Lung (tissue), 12 donors: ENCODE data around the gene GPX3. TPM values are rescaled to one million over a fixed set of nuclear protein-coding genes. Genes with fewer than 3 reads are reported as not detected.

Source experiments
- ATAC-seq: fragments of 200-7000 bp; cut with Tn5 transposase; one replicate; pipeline ENCODE4 v1.9.1; 2020; ENCODE audit warnings: moderate number of reproducible peaks; ENCODE audit not compliant: insufficient read depth, low FRiP score
- DNase-seq, 3 donors: peaks; one replicate each; pipeline ENCODE4 v3.0.0-alpha.2; 2013 to 2017
- H3K27ac ChIP-seq, 2 donors: one replicate each; pipeline ENCODE4 v1.5.1; 2013; ENCODE audit warnings: mild to moderate bottlenecking in 2 of 2, moderate library complexity in 2 of 2, control low read depth in 1 of 2, inconsistent platforms in 1 of 2, low read depth in 1 of 2, low read length in 1 of 2
- H3K27me3 ChIP-seq, 3 donors: one replicate each; pipeline ENCODE4 v1.5.1; 2013; ENCODE audit warnings: low read length in 2 of 3; ENCODE audit not compliant: control insufficient read depth in 3 of 3, insufficient read depth in 3 of 3
- H3K36me3 ChIP-seq, 4 donors: one replicate each; pipeline ENCODE4 v1.5.1; 2013; ENCODE audit warnings: low read length in 4 of 4, mild to moderate bottlenecking in 1 of 4, moderate library complexity in 1 of 4; ENCODE audit not compliant: control insufficient read depth in 4 of 4, insufficient read depth in 4 of 4
- H3K4me1 ChIP-seq, 5 donors: one replicate each; pipeline ENCODE4 v1.5.1; 2013; ENCODE audit warnings: low read length in 5 of 5, mild to moderate bottlenecking in 2 of 5, moderate library complexity in 1 of 5; ENCODE audit not compliant: control insufficient read depth in 5 of 5, insufficient read depth in 5 of 5
- H3K4me3 ChIP-seq: one replicate; pipeline ENCODE4 v1.5.1; 2013; ENCODE audit warnings: mild to moderate bottlenecking, control low read depth, moderate library complexity
- H3K9ac ChIP-seq, 2 donors: one replicate each; pipeline ENCODE4 v1.5.1; 2013; ENCODE audit warnings: low read length in 2 of 2, control low read depth in 1 of 2; ENCODE audit not compliant: insufficient read depth in 1 of 2
- H3K9me3 ChIP-seq, 4 donors: one replicate each; pipeline ENCODE4 v1.5.1; 2013; ENCODE audit warnings: low read length in 3 of 4, mild to moderate bottlenecking in 1 of 4, moderate library complexity in 1 of 4; ENCODE audit not compliant: control insufficient read depth in 4 of 4, insufficient read depth in 3 of 4
- CTCF ChIP-seq: IDR thresholded peaks from 2 replicates; pipeline ENCODE4 v1.5.1; 2012; ENCODE audit warnings: mild to moderate bottlenecking; ENCODE audit errors: control extremely low read depth, extremely low read depth
- WGBS, 2 donors: extraction: QIAGEN DNeasy Blood & Tissue Kit; methylation state at CpG; one replicate each; pipeline ENCODE4 v1.1.7; 2013; 5-methylcytosine and 5-hydroxymethylcytosine counted together
- polyA plus RNA-seq, 2 donors: library from polyadenylated mRNA; stranded (reverse); fragments of 200-250 nt; gene quantifications; one replicate each; pipeline ENCODE4 v1.2.1, GENCODE V29; 2013
- total RNA-seq, 2 donors: library from RNA; depleted of rRNA in 1 of 2; stranded (reverse); fragments of >200 nt in 1 of 2; gene quantifications; one replicate each; pipeline ENCODE4 v1.2.1, GENCODE V29; 2014 to 2021
- donor health status: control.
- donor health status: control.
- donor health status: Bipolar disorder and iron deficiency.
- donor health status: healthy.
- donor health status: DM: yes; HTN: yes; CAD: no.

Gene GPX3
- total and polyA plus RNA-seq, 4 donors = 99.0 to 1,457 (median 826) TPM

- Histone ChIP-seq H3K27ac (peak overlapping the region; percentile 90 to 95), H3K4me3 (peak overlapping the region; percentile 65), H3K27me3 (no peaks in the 10 kb centered on the region), H3K9ac (no peak overlapping the region), H3K9me3 (no peaks in the 10 kb centered on the region), H3K4me1 (peaks cover 0 to 25% (median 21%) of the 10 kb centered on the region in 5 donors), H3K36me3 (peaks cover 0 to 17% (median 3%) of the 10 kb centered on the region in 4 donors)
- ATAC-seq (no peak), DNase-seq (no peak)
- TF ChIP-seq CTCF = no peak
- 65 to 89% methylated on average over 6 of the region's 6 CpGs for whole genome bisulfite sequencing, 2 donors
These were observed 1.4 kb downstream of the GPX3 start for GRCh38 chr5:151021746-151022145.

GRCh38 chr5:151022511-151023018, 2.2 kb downstream of the GPX3 start:
- Histone ChIP-seq H3K4me1 (peaks cover 0 to 31% (median 19%) of the 10 kb centered on the region in 5 donors), H3K9ac (no peak overlapping the region), H3K27ac (peak overlapping the region; percentile 90 to 95), H3K9me3 (no peaks in the 10 kb centered on the region), H3K36me3 (peaks cover 0 to 25% (median 7%) of the 10 kb centered on the region in 4 donors), H3K4me3 (peak overlapping the region; percentile 52), H3K27me3 (no peaks in the 10 kb centered on the region)
- WGBS, 2 donors = 64 to 89% methylated on average over 7 of the region's 7 CpGs
- DNase-seq = no peak
- no peak for TF ChIP-seq CTCF
- no peak for ATAC-seq

GRCh38 chr5:151023047-151023615, 2.7 kb downstream of the GPX3 start:
- no peak for TF ChIP-seq CTCF
- 61 to 85% methylated on average over 5 of the region's 5 CpGs for WGBS, 2 donors
- H3K27ac ChIP-seq = peak overlapping the region; percentile 78 to 90
- peaks cover 0 to 32% (median 19%) of the 10 kb centered on the region in 5 donors for H3K4me1 ChIP-seq
- no peaks in the 10 kb centered on the region for H3K27me3 ChIP-seq
- no peak overlapping the region for H3K9ac ChIP-seq
- H3K36me3 ChIP-seq = peaks cover 0 to 30% (median 11%) of the 10 kb centered on the region in 4 donors
- DNase-seq = peak in 1 of 3 donors; percentile 33
- ATAC-seq = no peak
- peak overlapping the region; percentile 52 for H3K4me3 ChIP-seq
- H3K9me3 ChIP-seq = peaks cover 0 to under 1% (median 0%) of the 10 kb centered on the region in 4 donors
